Measurements from ENCODE around the gene TPCN1.

The TPCN1 gene

GRCh38 chr12:113234483-113234882 is 13.2 kb downstream of the TPCN1 start:
- Histone ChIP-seq H3K4me3 (ENCODE audit: extremely low read depth, insufficient read depth, low read length, poor library complexity, severe bottlenecking) (no peak overlapping the region), H3K4me1 (ENCODE audit: control insufficient read depth, insufficient read depth, low read length, poor library complexity, severe bottlenecking) (peaks cover 23% of the 10 kb centered on the region), H3K27ac (ENCODE audit: low read depth, low read length, severe bottlenecking) (no peak overlapping the region), H3K9me3 (ENCODE audit: control insufficient read depth, low read length) (peaks cover 8% of the 10 kb centered on the region), H3K36me3 (ENCODE audit: control insufficient read depth, insufficient read depth, low read length) (peaks cover 36% of the 10 kb centered on the region)
- 93 to 100% methylated on average over 1 to 2 of the region's 4 CpGs for WGBS, 2 experiments (ENCODE audit: insufficient coverage in 2 of 2)

- peaks cover 18% of the 10 kb centered on the region for H3K4me1 ChIP-seq (ENCODE audit: control insufficient read depth, insufficient read depth, low read length, poor library complexity, severe bottlenecking)
- H3K27ac ChIP-seq (ENCODE audit: low read depth, low read length, severe bottlenecking): no peak overlapping the region
- 95 to 96% methylated on average over 5 to 6 of the region's 6 CpGs for WGBS, 2 experiments (ENCODE audit: insufficient coverage in 2 of 2)
- no peak overlapping the region for H3K4me3 ChIP-seq (ENCODE audit: extremely low read depth, insufficient read depth, low read length, poor library complexity, severe bottlenecking)
- H3K9me3 ChIP-seq (ENCODE audit: control insufficient read depth, low read length): peaks cover 4% of the 10 kb centered on the region
- peaks cover 26% of the 10 kb centered on the region for H3K36me3 ChIP-seq (ENCODE audit: control insufficient read depth, insufficient read depth, low read length)
Observed at GRCh38 chr12:113235976-113236375, 14.7 kb downstream of the TPCN1 start.

GRCh38 chr12:113236539-113237399 is 15.5 kb downstream of the TPCN1 start:
- 94 to 100% methylated on average over 3 to 4 of the region's 5 CpGs for whole genome bisulfite sequencing, 2 experiments (ENCODE audit: insufficient coverage in 2 of 2)
- H3K4me3 ChIP-seq (ENCODE audit: extremely low read depth, insufficient read depth, low read length, poor library complexity, severe bottlenecking): no peak overlapping the region
- H3K36me3 ChIP-seq (ENCODE audit: control insufficient read depth, insufficient read depth, low read length): peaks cover 21% of the 10 kb centered on the region
- no peak overlapping the region for H3K27ac ChIP-seq (ENCODE audit: low read depth, low read length, severe bottlenecking)
- H3K4me1 ChIP-seq (ENCODE audit: control insufficient read depth, insufficient read depth, low read length, poor library complexity, severe bottlenecking): peaks cover 17% of the 10 kb centered on the region
- no peaks in the 10 kb centered on the region for H3K9me3 ChIP-seq (ENCODE audit: control insufficient read depth, low read length)

- Histone ChIP-seq H3K36me3 (ENCODE audit: control insufficient read depth, insufficient read depth, low read length) (peaks cover 13% of the 10 kb centered on the region), H3K9me3 (ENCODE audit: control insufficient read depth, low read length) (no peaks in the 10 kb centered on the region), H3K27ac (ENCODE audit: low read depth, low read length, severe bottlenecking) (no peak overlapping the region), H3K4me1 (ENCODE audit: control insufficient read depth, insufficient read depth, low read length, poor library complexity, severe bottlenecking) (peaks cover 11% of the 10 kb centered on the region), H3K4me3 (ENCODE audit: extremely low read depth, insufficient read depth, low read length, poor library complexity, severe bottlenecking) (no peak overlapping the region)
- WGBS, 2 experiments (ENCODE audit: insufficient coverage in 2 of 2): 88 to 100% methylated on average over 1 to 2 of the region's 4 CpGs
Observed at GRCh38 chr12:113237748-113238147, 16.5 kb downstream of the TPCN1 start.

GRCh38 chr12:113238309-113238708 is 17.0 kb downstream of the TPCN1 start:
- Histone ChIP-seq H3K36me3 (ENCODE audit: control insufficient read depth, insufficient read depth, low read length) (peaks cover 7% of the 10 kb centered on the region), H3K27ac (ENCODE audit: low read depth, low read length, severe bottlenecking) (no peak overlapping the region), H3K4me3 (ENCODE audit: extremely low read depth, insufficient read depth, low read length, poor library complexity, severe bottlenecking) (no peak overlapping the region), H3K9me3 (ENCODE audit: control insufficient read depth, low read length) (no peaks in the 10 kb centered on the region), H3K4me1 (ENCODE audit: control insufficient read depth, insufficient read depth, low read length, poor library complexity, severe bottlenecking) (peaks cover 11% of the 10 kb centered on the region)
- WGBS, 2 experiments (ENCODE audit: insufficient coverage in 2 of 2): 96 to 100% methylated on average over 3 of the region's 3 CpGs

- H3K36me3 ChIP-seq (ENCODE audit: control insufficient read depth, insufficient read depth, low read length): peaks cover 4% of the 10 kb centered on the region
- H3K4me3 ChIP-seq (ENCODE audit: extremely low read depth, insufficient read depth, low read length, poor library complexity, severe bottlenecking): no peak overlapping the region
- H3K9me3 ChIP-seq (ENCODE audit: control insufficient read depth, low read length): no peaks in the 10 kb centered on the region
- no peak overlapping the region for H3K27ac ChIP-seq (ENCODE audit: low read depth, low read length, severe bottlenecking)
- H3K4me1 ChIP-seq (ENCODE audit: control insufficient read depth, insufficient read depth, low read length, poor library complexity, severe bottlenecking): peaks cover 11% of the 10 kb centered on the region
- WGBS, 2 experiments (ENCODE audit: insufficient coverage in 2 of 2): 87 to 90% methylated on average over 3 of the region's 3 CpGs
Observed at GRCh38 chr12:113239288-113239771, 18.1 kb downstream of the TPCN1 start.

- Histone ChIP-seq H3K9me3 (ENCODE audit: control insufficient read depth, low read length) (no peaks in the 10 kb centered on the region), H3K36me3 (ENCODE audit: control insufficient read depth, insufficient read depth, low read length) (peaks cover 4% of the 10 kb centered on the region), H3K27ac (ENCODE audit: low read depth, low read length, severe bottlenecking) (no peak overlapping the region), H3K4me3 (ENCODE audit: extremely low read depth, insufficient read depth, low read length, poor library complexity, severe bottlenecking) (no peak overlapping the region), H3K4me1 (ENCODE audit: control insufficient read depth, insufficient read depth, low read length, poor library complexity, severe bottlenecking) (peaks cover 11% of the 10 kb centered on the region)
- 91% methylated on average over 12 of the region's 12 CpGs for WGBS, 2 experiments (ENCODE audit: insufficient coverage in 2 of 2)
Observed at GRCh38 chr12:113239811-113240331, 18.6 kb downstream of the TPCN1 start.

GRCh38 chr12:113240395-113240794 is 19.1 kb downstream of the TPCN1 start:
- H3K27ac ChIP-seq (ENCODE audit: low read depth, low read length, severe bottlenecking): no peak overlapping the region
- H3K9me3 ChIP-seq (ENCODE audit: control insufficient read depth, low read length): no peaks in the 10 kb centered on the region
- H3K4me1 ChIP-seq (ENCODE audit: control insufficient read depth, insufficient read depth, low read length, poor library complexity, severe bottlenecking): peaks cover 11% of the 10 kb centered on the region
- H3K4me3 ChIP-seq (ENCODE audit: extremely low read depth, insufficient read depth, low read length, poor library complexity, severe bottlenecking): no peak overlapping the region
- peaks cover 4% of the 10 kb centered on the region for H3K36me3 ChIP-seq (ENCODE audit: control insufficient read depth, insufficient read depth, low read length)
- 94 to 100% methylated on average over 3 of the region's 3 CpGs for WGBS, 2 experiments (ENCODE audit: insufficient coverage in 2 of 2)

GRCh38 chr12:113241191-113242025 is 20.1 kb downstream of the TPCN1 start:
- Histone ChIP-seq H3K9me3 (ENCODE audit: control insufficient read depth, low read length) (no peaks in the 10 kb centered on the region), H3K4me3 (ENCODE audit: extremely low read depth, insufficient read depth, low read length, poor library complexity, severe bottlenecking) (no peak overlapping the region), H3K27ac (ENCODE audit: low read depth, low read length, severe bottlenecking) (no peak overlapping the region), H3K4me1 (ENCODE audit: control insufficient read depth, insufficient read depth, low read length, poor library complexity, severe bottlenecking) (peaks cover 17% of the 10 kb centered on the region), H3K36me3 (ENCODE audit: control insufficient read depth, insufficient read depth, low read length) (peaks cover 4% of the 10 kb centered on the region)
- WGBS, 2 experiments (ENCODE audit: insufficient coverage in 2 of 2): 89 to 94% methylated on average over 8 to 11 of the region's 14 CpGs

- peaks cover 4% of the 10 kb centered on the region for H3K36me3 ChIP-seq (ENCODE audit: control insufficient read depth, insufficient read depth, low read length)
- H3K4me3 ChIP-seq (ENCODE audit: extremely low read depth, insufficient read depth, low read length, poor library complexity, severe bottlenecking): no peak overlapping the region
- no peak overlapping the region for H3K27ac ChIP-seq (ENCODE audit: low read depth, low read length, severe bottlenecking)
- peaks cover 23% of the 10 kb centered on the region for H3K4me1 ChIP-seq (ENCODE audit: control insufficient read depth, insufficient read depth, low read length, poor library complexity, severe bottlenecking)
- no peaks in the 10 kb centered on the region for H3K9me3 ChIP-seq (ENCODE audit: control insufficient read depth, low read length)
- WGBS, 2 experiments (ENCODE audit: insufficient coverage in 2 of 2): 90 to 94% methylated on average over 5 to 11 of the region's 11 CpGs
Observed at GRCh38 chr12:113242026-113242418, 20.8 kb downstream of the TPCN1 start.

Data from mesodermal cell (in vitro differentiated cells).